SK-N-SH treated with all-trans-retinoic acid at 6 μM for 48 hours (cell line): Measurements from ENCODE around the gene MRPS5.

Experiments
- ATAC-seq: fragments of 200-7000 bp; cut with Tn5 transposase; 3 replicates; pipeline ENCODE4 v1.9.1; 2020; ENCODE audit warnings: mild to moderate bottlenecking, moderate library complexity
- CREB5 ChIP-seq: fragments of 250-450 bp; sonication (Bioruptor Pico); IDR thresholded peaks from 2 replicates; pipeline ENCODE4 v1.5.1; 2020; ENCODE audit warnings: low read depth, mild to moderate bottlenecking, moderate library complexity
- CSDC2 ChIP-seq: fragments of 250-450 bp; sonication (Bioruptor Pico); IDR thresholded peaks from 2 replicates; pipeline ENCODE4 v1.5.0; 2020; ENCODE audit warnings: mild to moderate bottlenecking, moderate library complexity
- ESRRG ChIP-seq: fragments of 250-450 bp; sonication (Bioruptor Pico); IDR thresholded peaks from 2 replicates; pipeline ENCODE4 v1.6.1; 2021; ENCODE audit warnings: mild to moderate bottlenecking
- POU6F1 ChIP-seq: fragments of 250-450 bp; sonication (Bioruptor Pico); IDR thresholded peaks from 2 replicates; pipeline ENCODE4 v1.8.0; 2021; ENCODE audit warnings: low read depth, mild to moderate bottlenecking, moderate library complexity, borderline replicate concordance
- RARB ChIP-seq: fragments of 250-450 bp; sonication (Bioruptor Pico); IDR thresholded peaks from 2 replicates; pipeline ENCODE4 v1.8.0; 2021; ENCODE audit warnings: mild to moderate bottlenecking, moderate library complexity
- SNAI2 ChIP-seq: fragments of 250-450 bp; sonication (Bioruptor Pico); IDR thresholded peaks from 2 replicates; pipeline ENCODE4 v1.5.0; 2020; ENCODE audit warnings: mild to moderate bottlenecking, moderate library complexity
- TCF4 ChIP-seq: fragments of 250-450 bp; sonication (Bioruptor Pico); IDR thresholded peaks from 2 replicates; pipeline ENCODE4 v1.8.0; 2021; ENCODE audit warnings: mild to moderate bottlenecking, moderate library complexity, borderline replicate concordance
- TOX ChIP-seq: fragments of 250-450 bp; sonication (Bioruptor Pico); IDR thresholded peaks from 2 replicates; pipeline ENCODE4 v1.8.0; 2021; ENCODE audit warnings: mild to moderate bottlenecking, moderate library complexity, borderline replicate concordance
- TSHZ2 ChIP-seq: fragments of 250-450 bp; sonication (Bioruptor Pico); IDR thresholded peaks from 2 replicates; pipeline ENCODE4 v1.5.0; 2020; ENCODE audit warnings: mild to moderate bottlenecking, moderate library complexity
- ZC3H10 ChIP-seq: fragments of 250-450 bp; sonication (Bioruptor Pico); IDR thresholded peaks from 2 replicates; pipeline ENCODE4 v1.5.1; 2021; ENCODE audit warnings: mild to moderate bottlenecking, moderate library complexity
- ZFP3 ChIP-seq: fragments of 250-450 bp; sonication (Bioruptor Pico); IDR thresholded peaks from 2 replicates; pipeline ENCODE4 v1.5.0; 2020; ENCODE audit warnings: mild to moderate bottlenecking, moderate library complexity
- ZFP30 ChIP-seq: fragments of 450-650 bp; formaldehyde crosslinking; IDR thresholded peaks from 2 replicates; pipeline ENCODE4 v1.5.0; 2022; ENCODE audit warnings: mild to moderate bottlenecking, moderate library complexity
- ZNF565 ChIP-seq: fragments of 450-650 bp; formaldehyde crosslinking; conservative IDR thresholded peaks from 2 replicates; pipeline ENCODE4 v1.5.0; 2020; ENCODE audit warnings: low read depth, mild to moderate bottlenecking, moderate library complexity
- ZNF8 ChIP-seq: fragments of 450-650 bp; formaldehyde crosslinking; IDR thresholded peaks from 2 replicates; pipeline ENCODE4 v1.5.0; 2020; ENCODE audit warnings: mild to moderate bottlenecking, moderate library complexity
- TF ChIP-seq, protein P1 (sequence below): fragments of 250-450 bp; sonication (Bioruptor Pico); IDR thresholded peaks from 2 replicates; pipeline ENCODE4 v1.5.1; 2021; ENCODE audit warnings: mild to moderate bottlenecking, moderate library complexity
- TF ChIP-seq, protein P2 (sequence below): fragments of 250-450 bp; sonication (Bioruptor Pico); IDR thresholded peaks from 2 replicates; pipeline ENCODE4 v1.8.0; 2020; ENCODE audit warnings: mild to moderate bottlenecking, moderate library complexity, borderline replicate concordance

The MRPS5 gene

DNA sequence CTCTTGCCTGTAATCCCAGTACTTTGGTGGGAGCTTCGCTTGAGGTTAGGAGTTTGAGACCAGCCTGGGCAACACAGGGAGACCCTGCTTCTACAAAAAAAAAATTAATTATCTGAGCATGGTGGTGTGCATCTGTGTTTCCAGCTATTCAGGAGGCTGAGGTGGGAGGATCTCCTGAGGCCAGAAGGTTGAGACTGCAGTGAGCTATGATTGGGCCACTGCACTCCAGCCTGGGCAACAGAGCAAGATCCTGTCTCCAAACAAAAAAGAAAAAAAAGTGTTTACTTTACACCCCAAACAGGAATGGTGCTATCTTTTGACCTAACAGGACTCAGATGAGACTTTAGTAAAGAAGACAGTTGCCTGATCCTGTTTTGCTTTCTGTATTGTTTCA lies 60.5 kb downstream of the MRPS5 start:
- ATAC-seq, result no peak
- no peak for TF ChIP-seq ZNF8 (CRISPR knock-in tag)
- TF ChIP-seq, protein P1, sequence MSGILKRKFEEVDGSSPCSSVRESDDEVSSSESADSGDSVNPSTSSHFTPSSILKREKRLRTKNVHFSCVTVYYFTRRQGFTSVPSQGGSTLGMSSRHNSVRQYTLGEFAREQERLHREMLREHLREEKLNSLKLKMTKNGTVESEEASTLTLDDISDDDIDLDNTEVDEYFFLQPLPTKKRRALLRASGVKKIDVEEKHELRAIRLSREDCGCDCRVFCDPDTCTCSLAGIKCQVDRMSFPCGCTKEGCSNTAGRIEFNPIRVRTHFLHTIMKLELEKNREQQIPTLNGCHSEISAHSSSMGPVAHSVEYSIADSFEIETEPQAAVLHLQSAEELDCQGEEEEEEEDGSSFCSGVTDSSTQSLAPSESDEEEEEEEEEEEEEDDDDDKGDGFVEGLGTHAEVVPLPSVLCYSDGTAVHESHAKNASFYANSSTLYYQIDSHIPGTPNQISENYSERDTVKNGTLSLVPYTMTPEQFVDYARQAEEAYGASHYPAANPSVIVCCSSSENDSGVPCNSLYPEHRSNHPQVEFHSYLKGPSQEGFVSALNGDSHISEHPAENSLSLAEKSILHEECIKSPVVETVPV (CRISPR knock-in tag), result no peak
- TF ChIP-seq ZNF565 (CRISPR knock-in tag), result no peak
- TF ChIP-seq TOX (CRISPR knock-in tag), result no peak
- no peak for TF ChIP-seq ZC3H10 (CRISPR knock-in tag)
- TF ChIP-seq RARB (CRISPR knock-in tag), result no peak
- TF ChIP-seq SNAI2, result no peak
- TF ChIP-seq ESRRG, result no peak
- no peak for TF ChIP-seq ZFP30 (CRISPR knock-in tag)
- TF ChIP-seq TSHZ2 (CRISPR knock-in tag), result no peak
- no peak for TF ChIP-seq TCF4 (CRISPR knock-in tag)
- no peak for TF ChIP-seq POU6F1
- no peak for TF ChIP-seq CSDC2 (CRISPR knock-in tag)
- no peak for TF ChIP-seq CREB5 (CRISPR knock-in tag)

- ATAC-seq, result no peak
- TF ChIP-seq ZNF565 (CRISPR knock-in tag) (no peak), RARB (CRISPR knock-in tag) (no peak), ZFP3 (CRISPR knock-in tag) (no peak), TCF4 (CRISPR knock-in tag) (no peak), TSHZ2 (CRISPR knock-in tag) (no peak), ZFP30 (CRISPR knock-in tag) (no peak)
- TF ChIP-seq, protein P2, sequence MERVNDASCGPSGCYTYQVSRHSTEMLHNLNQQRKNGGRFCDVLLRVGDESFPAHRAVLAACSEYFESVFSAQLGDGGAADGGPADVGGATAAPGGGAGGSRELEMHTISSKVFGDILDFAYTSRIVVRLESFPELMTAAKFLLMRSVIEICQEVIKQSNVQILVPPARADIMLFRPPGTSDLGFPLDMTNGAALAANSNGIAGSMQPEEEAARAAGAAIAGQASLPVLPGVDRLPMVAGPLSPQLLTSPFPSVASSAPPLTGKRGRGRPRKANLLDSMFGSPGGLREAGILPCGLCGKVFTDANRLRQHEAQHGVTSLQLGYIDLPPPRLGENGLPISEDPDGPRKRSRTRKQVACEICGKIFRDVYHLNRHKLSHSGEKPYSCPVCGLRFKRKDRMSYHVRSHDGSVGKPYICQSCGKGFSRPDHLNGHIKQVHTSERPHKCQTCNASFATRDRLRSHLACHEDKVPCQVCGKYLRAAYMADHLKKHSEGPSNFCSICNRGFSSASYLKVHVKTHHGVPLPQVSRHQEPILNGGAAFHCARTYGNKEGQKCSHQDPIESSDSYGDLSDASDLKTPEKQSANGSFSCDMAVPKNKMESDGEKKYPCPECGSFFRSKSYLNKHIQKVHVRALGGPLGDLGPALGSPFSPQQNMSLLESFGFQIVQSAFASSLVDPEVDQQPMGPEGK (CRISPR knock-in tag), result no peak
Observed at GRCh38 chr2:95060446-95061118, 61.0 kb downstream of the MRPS5 start.
